ENCODE data around the gene CAPS. TPM values are rescaled to one million over a fixed set of nuclear protein-coding genes. Genes with fewer than 3 reads are reported as not detected.

Gene CAPS
- total RNA-seq, 1 donor from 2014 or later = 5.3 TPM

DNA sequence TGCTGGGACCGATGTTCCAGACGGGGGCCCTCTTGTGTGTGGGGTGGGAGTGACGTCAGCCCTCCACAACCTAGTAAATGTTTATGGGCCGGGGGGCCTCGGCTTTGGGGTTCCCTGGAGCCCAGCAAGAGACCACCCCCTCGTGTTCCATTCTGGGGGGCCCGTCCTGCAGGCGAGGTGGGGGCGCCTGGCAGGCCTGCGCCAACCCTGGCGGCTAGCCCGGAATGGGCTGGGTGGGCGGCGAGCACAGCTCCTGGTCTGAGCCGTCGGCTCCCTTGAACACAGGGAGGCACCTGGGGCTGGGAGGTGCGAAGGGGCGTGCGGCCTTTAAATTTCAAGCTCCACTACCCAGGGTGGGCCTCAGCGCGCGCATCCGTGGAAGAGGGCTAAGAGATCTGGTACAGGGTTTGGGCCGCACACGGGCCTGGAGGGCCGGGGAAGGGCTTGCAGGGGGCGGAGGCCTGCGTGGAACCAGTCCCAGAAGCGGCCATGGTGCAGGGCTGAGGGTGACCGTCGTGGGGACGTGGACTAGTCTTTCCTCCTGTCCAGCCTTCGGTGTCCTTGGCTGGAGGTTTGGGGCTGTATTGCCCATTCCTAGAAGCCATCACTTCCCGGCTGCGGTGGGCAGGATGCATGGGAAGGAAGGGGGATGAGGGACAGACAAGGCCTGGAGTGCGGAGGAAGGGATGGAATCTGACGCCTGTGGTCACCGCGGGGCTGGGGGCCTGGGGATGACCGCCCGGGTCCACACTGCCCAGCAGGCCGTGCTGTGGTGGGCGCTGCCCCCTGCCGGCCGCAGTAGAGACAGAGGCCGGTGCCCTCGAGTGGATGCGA is 21.9 kb upstream of the CAPS start:
- DNase-seq = no peak

DNA sequence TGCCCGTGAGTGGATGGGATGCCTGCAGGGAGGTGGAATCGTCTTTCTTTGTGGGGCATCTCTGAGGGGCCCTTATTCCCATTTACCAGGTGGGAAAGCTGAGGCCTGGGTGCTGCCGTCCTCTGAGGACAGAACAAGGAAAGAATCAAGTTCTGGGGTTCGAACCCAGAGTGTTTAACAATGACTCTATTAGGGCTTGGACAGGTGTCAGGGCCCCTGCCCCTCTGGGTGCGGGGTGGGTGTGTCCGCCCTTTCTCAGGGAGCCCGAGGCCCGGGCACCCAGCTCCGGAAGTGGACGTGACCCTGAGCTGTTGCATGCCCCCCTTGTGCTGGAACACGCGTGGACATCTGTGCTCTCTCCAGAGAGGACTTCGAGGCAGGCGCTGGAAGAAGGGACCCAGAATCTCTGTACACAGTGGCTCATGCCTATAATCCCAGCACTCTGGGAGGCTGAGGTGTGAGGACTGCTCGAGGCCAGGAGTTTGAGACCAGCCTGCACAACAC is 21.2 kb upstream of the CAPS start:
- DNase-seq = no peak

DNA sequence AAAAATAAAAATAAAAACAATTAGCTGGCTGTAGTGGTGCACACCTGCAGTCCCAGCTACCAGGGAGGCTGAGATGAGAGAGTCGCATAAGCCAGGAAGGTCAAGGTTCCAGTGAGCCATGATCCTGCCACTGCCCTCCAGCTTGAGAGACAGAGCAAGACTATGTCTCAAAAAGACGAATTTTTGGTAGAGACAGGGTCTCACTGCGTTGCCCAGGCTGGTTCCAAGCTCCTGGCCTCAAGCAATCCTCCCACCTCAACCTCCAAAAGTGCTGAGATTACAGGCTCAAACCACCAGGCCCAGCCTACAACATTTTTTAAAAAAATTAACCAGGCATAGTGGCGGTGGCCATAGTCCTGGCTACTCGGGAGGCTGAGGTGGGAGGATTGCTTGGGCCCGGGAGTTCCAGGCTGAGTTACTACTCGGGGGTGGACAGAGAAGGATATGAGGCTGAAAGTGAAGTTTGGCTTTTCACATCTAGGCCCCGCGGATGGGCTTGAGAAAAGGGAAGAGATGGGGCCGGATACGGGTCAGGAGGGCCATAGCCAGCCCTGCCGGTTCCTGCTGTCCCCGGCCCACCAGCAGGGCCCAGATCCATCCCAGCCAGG is 20.7 kb upstream of the CAPS start:
- DNase-seq = no peak

DNA sequence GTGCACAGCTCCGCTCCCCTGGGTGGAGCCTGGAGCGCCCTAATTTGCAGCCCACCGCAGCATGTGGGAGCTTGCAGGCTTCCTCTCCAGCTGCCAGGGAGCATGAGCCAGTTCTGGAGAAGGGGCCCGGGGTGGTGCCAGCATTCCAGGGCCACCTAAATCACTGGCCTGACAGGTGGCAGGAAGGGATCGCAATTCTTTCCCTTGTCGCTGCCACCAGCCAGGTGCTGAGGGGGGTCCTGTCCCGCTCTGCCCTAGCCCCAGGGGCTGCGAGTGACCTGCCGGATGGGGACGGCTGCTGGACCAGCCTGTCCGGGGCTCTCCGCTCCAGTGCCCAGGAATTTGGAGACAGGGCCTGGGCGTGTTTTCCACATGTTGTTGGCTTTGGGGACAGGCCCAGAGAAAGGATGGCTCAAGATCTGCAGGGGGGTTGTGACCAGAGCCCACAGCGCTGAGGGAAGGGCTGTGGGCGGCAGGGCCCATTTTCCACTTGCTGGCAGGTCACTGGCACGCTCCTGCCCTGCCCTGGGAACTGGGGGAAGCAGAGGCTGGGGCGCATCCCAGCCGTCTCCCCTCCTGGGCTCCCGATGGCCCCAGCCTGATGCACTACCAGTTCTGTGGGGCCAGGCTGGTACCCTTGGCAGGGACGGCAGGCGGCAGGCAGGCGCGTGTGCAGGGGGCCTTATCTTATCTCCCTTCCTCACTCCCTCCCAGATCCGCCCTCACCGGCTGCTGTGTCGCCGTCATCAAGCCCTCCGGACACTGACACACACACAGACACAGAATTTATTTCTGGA is 19.9 kb upstream of the CAPS start:
- no peak for DNase-seq

DNA sequence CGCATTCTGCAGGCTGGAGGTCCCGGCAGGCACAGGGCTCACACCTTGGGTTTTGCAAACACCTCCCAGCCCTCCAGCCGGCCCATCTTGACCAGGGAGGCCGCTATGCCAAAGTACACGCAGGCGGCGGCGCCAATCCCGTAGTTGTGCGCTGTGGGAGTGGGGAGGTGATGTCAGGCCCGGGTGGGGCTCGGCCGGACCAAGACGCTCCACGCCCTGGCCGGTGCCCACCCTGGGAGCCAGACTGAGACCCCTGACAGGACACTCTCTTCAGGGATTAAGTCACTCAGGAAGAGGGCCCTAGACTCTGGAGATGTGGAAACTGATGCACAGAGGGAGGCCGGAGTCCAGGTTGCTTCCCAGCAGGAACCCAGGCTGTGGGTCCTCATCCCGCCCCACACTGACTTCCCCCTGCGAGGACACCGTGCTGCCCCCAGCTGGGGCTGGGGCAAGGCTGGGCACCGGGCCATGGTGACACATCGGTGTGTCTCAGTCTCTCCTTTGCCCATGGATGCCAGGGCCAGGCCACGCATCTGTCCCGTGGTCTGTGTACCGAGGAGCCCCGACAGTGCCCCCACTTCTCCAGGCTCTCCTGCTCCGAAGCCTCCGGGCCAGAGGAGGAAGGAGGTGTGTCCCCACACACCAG is 19.2 kb upstream of the CAPS start:
- no peak for DNase-seq

DNA sequence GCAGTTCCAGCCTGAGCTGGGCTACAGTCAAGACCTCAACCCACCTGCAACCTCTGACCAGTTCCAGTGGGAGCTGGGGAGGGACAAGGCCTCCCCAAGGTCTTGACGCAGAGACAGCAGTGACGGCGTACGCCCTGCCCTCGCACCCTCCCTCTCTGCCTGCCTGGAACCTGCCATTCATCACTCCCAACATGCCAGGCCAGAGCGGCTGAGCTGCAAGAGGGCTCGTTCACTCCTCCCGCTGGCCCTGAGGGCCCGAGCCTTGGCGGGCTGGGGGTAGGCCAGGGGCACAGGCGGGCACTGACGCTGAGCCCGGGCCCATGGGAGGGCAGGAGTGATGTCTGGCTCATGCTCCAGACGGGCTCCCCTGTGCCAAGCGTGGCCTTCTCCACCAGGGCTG is 18.6 kb upstream of the CAPS start:
- no peak for DNase-seq

DNA sequence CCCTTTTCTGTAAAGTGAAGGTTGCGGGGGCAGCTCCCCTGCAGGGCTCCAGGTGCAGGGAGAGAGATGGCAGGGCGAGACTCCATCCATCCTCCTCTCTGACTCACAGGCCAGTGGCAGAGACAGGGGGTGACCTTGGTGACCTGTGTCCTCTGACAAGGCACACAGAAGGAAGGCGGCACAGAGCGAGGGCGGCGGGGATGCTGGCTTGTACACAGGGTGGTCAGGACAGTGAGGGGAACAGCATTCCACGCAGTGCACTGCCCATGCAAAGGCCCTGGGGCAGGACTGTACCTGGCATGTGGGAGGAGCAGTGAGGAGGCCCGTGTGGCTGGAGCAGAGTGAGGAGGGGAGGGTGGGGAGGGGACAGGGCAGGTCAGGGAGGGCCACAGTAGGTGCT is 18.2 kb upstream of the CAPS start:
- DNase-seq = no peak

DNA sequence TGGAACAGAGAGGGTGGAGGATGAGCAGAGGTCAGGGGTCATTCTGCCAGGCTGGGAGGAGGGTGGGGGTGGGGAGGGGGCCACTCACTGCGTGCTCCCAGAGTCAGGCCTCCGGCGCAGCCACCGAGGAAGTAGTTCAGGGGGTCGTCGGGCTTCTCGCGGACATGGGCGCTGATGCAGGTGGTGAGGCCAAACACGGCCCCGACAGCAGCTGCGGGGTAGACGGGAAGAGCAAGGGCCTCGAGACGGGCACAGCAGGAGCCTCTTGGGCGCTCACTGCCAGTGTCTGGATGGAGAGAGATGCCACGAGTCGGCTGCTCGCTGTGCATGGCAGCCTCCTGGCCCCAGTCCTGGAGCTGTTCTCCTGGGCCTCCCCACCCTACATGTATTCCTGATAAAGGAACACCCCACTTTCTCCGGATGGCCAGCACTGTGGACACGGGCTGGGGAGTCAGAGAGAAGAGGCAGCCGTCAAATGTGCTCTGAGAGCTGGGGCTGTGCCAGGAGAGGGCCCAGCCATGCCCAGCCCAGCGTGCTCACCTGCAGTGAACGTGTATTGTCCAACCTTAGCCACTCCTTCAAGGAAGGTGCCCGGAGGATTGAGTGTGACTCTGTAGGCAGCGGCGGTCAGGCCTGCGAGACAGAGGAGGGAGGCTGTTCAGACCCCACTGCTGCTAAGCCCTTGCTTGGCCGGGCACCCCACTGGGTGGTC is 17.5 kb upstream of the CAPS start:
- no peak for DNase-seq

DNA sequence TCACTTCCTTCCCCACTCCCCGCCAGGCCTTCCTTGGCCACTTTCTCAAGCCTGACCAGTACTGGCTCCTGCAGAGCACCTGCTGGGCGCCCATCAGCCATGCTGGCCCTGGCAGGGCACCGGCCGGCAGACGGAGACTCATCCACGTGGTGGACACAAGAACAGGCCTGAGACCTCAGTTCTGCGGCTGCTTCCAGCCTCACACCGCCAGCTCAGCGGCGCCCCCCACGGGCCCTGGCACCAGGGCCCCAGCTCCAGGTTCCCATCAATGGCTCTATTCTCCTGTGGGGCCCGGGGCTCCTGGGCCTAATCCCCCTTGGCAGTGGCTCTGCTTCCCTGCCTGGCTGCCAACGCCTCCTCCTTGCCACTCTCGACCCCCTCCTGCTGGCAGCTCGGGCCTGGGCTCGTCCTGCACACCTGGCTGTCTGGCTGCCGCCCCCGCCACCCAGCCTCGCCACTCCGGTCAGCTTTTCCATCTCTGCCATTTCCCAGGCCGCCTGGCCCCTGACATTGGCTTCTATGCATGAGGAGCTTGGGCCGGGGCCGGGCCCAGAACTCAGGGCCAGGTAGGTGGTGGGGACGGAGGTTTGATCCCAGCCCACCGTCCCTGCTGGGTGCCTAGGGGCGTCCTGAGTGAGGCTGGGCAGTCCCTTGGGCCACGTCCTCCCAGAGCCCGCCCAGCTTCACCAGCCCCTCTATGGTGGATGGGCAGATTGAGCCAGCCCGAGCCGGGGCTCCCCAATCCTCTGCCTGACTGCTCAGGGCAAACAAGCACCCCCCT is 16.7 kb upstream of the CAPS start:
- no peak for DNase-seq

DNA sequence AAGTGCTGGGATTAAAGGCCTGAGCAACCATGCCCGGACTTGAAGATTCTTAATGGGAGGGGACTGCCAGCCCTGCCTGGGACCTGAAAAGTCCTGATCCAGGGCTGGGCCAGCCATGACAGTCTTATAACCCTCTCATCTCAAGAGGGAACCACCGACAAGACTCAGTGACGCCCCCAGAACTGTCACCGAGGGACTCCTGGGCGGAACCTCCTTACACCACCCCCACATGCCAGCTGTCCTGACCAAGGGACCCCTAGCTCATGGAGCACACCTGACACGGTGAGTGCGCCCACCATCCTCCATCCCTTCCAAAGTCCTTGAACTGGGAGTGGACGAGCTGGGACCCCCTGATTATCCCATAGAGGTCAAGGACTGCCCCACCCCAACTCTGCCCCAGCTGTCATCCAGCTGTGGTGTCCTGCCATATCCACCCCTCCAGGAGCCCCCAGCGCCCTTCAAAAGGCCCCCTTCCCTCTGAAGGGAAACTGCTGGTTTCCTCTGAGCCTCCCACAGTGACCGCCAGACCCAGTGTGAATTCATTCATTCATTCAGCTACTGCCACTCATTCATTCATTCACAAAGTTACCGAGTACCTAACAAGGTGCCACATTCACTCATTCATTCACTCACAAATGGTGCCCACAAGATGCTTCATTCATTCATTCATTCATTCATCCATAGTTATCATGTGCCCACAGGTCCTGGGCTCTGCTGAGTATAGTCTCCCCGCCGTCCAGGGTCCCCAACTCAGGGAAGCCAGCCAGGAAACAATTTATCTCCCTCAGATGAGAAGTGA is 14.1 kb upstream of the CAPS start:
- no peak for DNase-seq

DNA sequence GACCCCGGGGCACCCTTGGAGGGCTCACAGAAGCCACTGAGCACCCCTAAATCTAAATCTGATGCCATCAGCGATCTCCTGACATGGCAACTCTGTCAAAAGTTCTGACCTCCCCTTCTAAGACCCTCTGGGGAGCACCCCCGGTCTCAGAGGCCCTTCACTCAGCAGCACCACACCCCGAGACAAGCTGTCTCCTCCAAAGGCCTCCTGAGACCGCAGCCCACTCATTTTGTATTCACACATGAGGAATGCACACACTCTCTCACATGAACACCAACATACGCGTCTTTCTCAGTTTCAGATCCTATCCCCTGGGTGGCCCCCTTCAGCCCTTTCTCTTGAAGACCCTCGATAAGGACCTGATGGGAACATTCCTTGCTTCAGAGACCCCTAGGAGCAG is 13.1 kb upstream of the CAPS start:
- DNase-seq = no peak

DNA sequence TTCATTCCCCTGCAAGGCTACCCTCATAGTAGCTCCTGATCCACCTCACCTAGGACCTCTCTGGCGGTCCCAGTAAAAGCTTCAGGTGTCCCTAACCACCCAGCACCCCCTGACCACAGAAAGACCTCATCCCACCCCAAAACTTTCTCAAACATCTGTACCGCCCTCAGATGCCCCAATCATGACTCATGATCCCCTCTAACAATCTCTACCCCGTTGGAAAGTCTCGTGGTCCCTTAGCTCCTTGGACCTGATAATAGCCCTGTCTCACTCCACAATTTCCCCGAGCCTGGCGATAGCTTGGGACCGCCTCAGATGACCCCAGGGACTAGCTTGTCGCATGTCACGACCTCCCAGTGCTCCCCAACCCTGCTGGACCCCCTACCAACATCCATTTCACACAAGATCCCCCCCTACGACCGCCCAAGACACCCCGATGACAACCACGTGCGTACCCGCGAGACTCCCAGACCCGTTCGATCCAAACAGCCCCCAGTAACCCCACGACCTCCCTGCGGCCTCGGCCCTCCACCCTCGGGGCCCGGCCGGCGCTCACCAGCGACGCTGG is 10.9 kb upstream of the CAPS start:
- DNase-seq = peak; percentile 69

DNA sequence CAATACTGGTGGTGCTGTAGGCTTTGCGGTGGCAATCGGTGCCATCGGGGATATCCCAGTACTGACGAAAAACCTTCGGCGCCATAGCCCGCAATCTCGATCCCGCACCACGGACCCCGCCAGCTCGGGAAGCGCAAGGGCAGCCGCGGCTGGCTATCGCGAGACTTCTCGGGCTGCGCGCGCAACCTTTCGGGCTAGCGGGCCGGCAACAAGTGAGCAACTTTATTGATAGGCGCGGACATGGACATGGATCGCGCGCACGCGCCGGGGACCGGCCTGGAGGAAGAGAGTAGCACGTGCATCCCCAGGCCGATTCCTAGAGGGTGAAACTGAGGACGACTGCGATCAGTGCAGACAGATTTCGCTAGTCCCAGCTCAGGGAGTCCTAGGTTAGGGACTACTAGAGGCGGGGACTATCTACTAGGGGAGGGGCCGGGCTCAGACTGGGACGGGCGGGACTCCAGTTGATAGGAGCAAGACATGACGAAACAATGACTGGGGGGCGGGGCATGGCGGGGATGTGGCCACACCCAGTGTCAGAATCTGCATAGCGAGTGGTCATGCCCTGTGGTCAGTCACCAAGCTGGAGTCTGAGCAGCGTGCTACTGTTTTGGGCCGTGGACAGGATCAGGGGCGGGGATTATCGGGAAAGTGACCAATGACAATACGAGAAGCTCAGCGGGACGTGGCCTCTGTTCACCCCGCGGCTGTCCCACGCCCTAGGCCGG is 10.3 kb upstream of the CAPS start, which contains the start of gene NDUFA11:
Gene NDUFA11, minus strand, starts transcription at position 167 of the 728 bp plus-strand sequence. Its CDS starts 82 bp downstream, at position 85.
- DNase-seq = peak; percentile 98

DNA sequence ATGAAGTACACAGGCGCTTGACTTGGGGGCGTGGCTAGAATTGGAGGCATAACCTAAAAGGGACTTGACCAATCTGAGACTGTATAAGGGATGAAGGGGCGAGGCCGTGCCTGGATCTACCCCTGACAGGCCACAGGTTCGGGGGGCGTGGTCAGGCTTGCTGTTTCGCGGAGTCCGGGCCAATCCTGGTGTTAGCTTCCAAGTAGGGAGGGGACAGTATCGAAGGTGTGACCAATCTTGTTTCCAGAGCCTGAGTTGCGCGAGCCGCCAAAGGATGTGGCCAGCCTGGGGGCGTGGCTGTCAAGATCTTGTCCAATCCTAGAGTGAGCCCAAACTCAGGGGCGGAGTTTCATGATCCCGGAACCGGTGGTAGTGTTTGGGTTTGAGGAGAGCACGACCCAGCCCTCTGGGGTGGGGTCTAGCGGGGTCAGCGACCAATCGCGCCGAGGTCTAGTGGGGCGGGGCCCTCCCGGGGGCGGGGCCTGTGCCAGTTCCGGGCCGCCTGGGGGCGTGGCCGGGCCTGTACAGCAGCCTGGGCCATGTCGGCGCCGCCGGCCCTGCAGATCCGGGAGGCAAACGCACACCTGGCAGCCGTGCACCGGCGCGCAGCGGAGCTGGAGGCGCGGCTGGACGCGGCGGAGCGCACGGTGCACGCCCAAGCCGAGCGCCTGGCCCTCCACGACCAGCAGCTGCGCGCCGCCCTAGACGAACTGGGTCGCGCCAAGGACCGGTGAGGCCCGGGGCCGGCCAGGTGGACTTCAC is 9.5 kb upstream of the CAPS start, which contains the start of gene VMAC:
Gene VMAC, plus strand, starts transcription at position 521 of the 762 bp plus-strand sequence. Its CDS starts 19 bp downstream, at position 540.
- DNase-seq = peak; percentile 100

DNA sequence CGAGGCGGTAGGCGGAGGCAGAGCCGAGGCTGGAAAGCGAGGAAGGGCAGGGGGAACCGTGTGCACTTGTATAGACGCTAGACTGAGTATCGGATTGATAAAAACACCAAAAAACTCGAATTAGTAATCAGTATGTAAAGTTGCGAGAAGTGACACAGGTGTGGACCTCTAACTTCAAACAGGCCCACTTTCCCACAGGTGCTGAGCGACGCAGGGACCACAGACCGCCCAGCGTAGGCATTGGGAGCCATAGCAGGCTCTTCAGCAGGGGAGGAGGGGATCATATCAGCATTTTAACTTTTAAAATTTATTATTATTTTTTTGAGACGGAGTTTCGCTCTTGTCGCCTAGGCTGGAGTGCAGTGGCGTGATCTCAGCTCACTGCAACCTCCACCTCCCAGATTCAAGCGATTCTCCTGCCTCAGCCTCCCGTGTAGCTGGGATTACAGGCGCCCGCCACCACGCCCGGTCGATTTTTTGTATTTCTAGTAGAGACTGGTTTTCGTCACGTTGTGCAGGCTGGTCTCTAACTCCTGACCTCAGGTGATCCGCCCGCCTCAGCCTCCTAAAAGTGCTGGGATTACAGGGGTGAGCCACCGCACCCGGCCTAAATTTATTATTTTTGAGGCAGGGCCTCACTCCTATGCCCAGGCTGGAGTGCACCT is 8.8 kb upstream of the CAPS start:
- no peak for DNase-seq

DNA sequence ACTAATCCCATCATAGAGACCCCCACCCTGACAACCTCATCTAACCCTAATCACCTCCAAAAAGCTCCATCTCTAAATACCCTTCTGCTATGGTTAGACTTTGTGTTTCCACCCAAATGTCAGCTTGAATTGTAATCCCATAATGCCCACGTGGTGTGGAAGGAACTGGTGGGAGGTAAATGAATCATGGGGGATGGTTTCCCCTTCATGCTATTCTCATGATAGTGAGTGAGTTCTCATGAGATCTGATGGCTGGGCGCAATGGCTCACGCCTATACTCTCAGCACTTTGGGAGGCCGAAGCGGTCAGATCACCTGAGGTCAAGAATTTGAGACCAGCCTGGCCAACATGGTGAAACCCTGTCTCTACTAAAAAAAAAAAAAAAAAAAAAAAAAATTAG is 6.8 kb upstream of the CAPS start:
- DNase-seq = no peak

DNA sequence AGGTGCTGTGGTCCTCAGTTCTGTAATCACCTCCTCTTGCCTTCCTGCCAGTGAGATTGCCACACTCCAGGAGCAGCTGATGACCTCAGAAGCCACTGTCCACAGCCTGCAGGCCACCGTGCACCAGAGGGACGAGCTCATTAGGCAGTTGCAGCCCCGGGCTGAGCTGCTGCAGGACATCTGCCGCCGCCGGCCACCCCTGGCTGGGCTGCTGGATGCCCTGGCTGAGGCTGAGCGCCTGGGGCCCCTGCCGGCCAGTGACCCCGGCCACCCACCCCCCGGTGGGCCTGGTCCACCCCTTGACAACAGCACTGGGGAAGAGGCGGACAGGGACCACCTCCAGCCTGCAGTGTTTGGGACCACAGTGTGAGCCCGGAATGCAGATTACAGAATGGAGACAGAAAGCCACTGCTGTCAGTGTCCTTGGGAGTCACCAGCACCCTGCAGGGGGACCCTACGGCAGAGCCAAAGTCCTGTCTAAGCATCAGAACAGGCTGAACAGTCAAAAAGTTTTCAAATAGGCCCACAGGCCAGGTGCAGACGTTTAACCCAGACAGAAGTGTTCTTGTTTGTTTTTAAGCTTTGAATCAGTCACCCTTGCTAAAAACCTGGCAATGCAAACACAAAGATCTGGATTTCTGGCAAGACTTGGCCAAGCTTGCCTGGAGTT is 5.1 kb upstream of the CAPS start:
- DNase-seq = no peak
